GM19043 (cell line): ENCODE measurements around the gene PAK2.

Experiments
- ATAC-seq: cut with Tn5 transposase; IDR thresholded peaks from one replicate; pipeline ENCODE4 v1.9.1; 2021; ENCODE audit warnings: low read depth; ENCODE audit not compliant: unreplicated experiment

Gene PAK2

GRCh38 chr3:196739671-196740480 lies at the start of gene PAK2:
Gene PAK2 (plus strand): TSS chr3:196739857. CDS start chr3:196782647, 42,790 bp downstream.
- peak; percentile 80 for ATAC-seq

GRCh38 chr3:196689941-196690660 lies 49.6 kb upstream of the PAK2 start:
- no peak for ATAC-seq

- no peak for ATAC-seq
Measured at GRCh38 chr3:196691386-196691785, 48.3 kb upstream of the PAK2 start.

- no peak for ATAC-seq
Measured at GRCh38 chr3:196694202-196694638, 45.4 kb upstream of the PAK2 start.

- no peak for ATAC-seq
Measured at GRCh38 chr3:196694941-196695848, 44.5 kb upstream of the PAK2 start.

GRCh38 chr3:196695849-196696226 lies 43.8 kb upstream of the PAK2 start:
- no peak for ATAC-seq

GRCh38 chr3:196697270-196697669 lies 42.4 kb upstream of the PAK2 start:
- ATAC-seq: no peak

GRCh38 chr3:196699749-196700148 lies 39.9 kb upstream of the PAK2 start:
- no peak for ATAC-seq

- ATAC-seq: no peak
Measured at GRCh38 chr3:196700801-196701200, 38.9 kb upstream of the PAK2 start.

- ATAC-seq: no peak
Measured at GRCh38 chr3:196706327-196706726, 33.3 kb upstream of the PAK2 start.

- ATAC-seq: no peak
Measured at GRCh38 chr3:196706731-196707130, 32.9 kb upstream of the PAK2 start.

- no peak for ATAC-seq
Measured at GRCh38 chr3:196707566-196707965, 32.1 kb upstream of the PAK2 start.

GRCh38 chr3:196708467-196708866 lies 31.2 kb upstream of the PAK2 start:
- no peak for ATAC-seq

- peak; percentile 64 for ATAC-seq
Measured at GRCh38 chr3:196711838-196712513, 27.7 kb upstream of the PAK2 start, which contains the start of the genes CEP19 and PIGX. Gene CEP19 (minus strand): TSS chr3:196712250. CDS start chr3:196708657, 3,593 bp downstream. Gene PIGX (plus strand): TSS chr3:196712377.

- peak; percentile 27 for ATAC-seq
Measured at GRCh38 chr3:196712514-196713413, 26.9 kb upstream of the PAK2 start.

GRCh38 chr3:196717162-196717561 lies 22.5 kb upstream of the PAK2 start:
- peak; percentile 76 for ATAC-seq

GRCh38 chr3:196721097-196721496 lies 18.6 kb upstream of the PAK2 start:
- no peak for ATAC-seq

- no peak for ATAC-seq
Measured at GRCh38 chr3:196726788-196727675, 12.6 kb upstream of the PAK2 start.
